Psoas muscle (tissue), 8 donors: ENCODE results near the gene PLK5. TPM values are rescaled to one million over a fixed set of nuclear protein-coding genes. Genes with fewer than 3 reads are reported as not detected.

Experiments
- ATAC-seq, 4 donors: fragments of 200-7000 bp; cut with Tn5 transposase; one replicate each; pipeline ENCODE4 v1.9.1; 2020; ENCODE audit warnings: moderate library complexity in 3 of 4, mild to moderate bottlenecking in 2 of 4
- DNase-seq, 2 donors: peaks; one replicate each; pipeline ENCODE4 v3.0.0-alpha.2; 2020
- H3K27ac ChIP-seq: fragments of 200-600 bp; one replicate; pipeline ENCODE4 v1.8.0; 2022
- H3K27me3 ChIP-seq, 3 donors: fragments of 200-600 bp in 1 of 3; one replicate each; pipeline versions ENCODE4 v1.6.1 to v1.8.0; 2013 to 2022; ENCODE audit warnings: low read length in 2 of 3, mild to moderate bottlenecking in 2 of 3, moderate library complexity in 1 of 3; ENCODE audit not compliant: insufficient read depth in 3 of 3
- H3K36me3 ChIP-seq, 2 donors: fragments of 200-600 bp in 1 of 2; one replicate each; pipeline versions ENCODE4 v1.6.1 to v1.8.0; 2013 to 2022; ENCODE audit warnings: low read depth in 1 of 2, mild to moderate bottlenecking in 1 of 2, moderate library complexity in 1 of 2; ENCODE audit not compliant: insufficient read depth in 1 of 2
- H3K4me1 ChIP-seq: fragments of 200-600 bp; one replicate; pipeline ENCODE4 v1.8.0; 2022
- H3K4me3 ChIP-seq: fragments of 200-600 bp; one replicate; pipeline ENCODE4 v1.8.0; 2022; ENCODE audit warnings: mild to moderate bottlenecking
- H3K9me3 ChIP-seq: fragments of 200-600 bp; one replicate; pipeline ENCODE4 v1.8.0; 2022
- WGBS, 3 donors: extraction: QIAGEN DNeasy Blood & Tissue Kit; methylation state at CpG; one replicate each; pipeline versions ENCODE4 v1.1.6 to v1.1.7; 2013; 5-methylcytosine and 5-hydroxymethylcytosine counted together
- intact Hi-C, 2 donors: fragments of 100-400 bp; cut with DNase I; formaldehyde crosslinking; loops; one replicate each; pipeline versions ENCODE4 v1.11.0 to v1.14.2; 2022
- polyA plus RNA-seq, 3 donors: library from polyadenylated mRNA; stranded (reverse); fragments of 200-250 nt; gene quantifications; one replicate each; pipeline ENCODE4 v1.2.3, GENCODE V29; 2013
- total RNA-seq, 4 donors: library from RNA; stranded (reverse); fragmentation: NEBNext Ultra II Directional in 2 of 4; extraction: Animal tissue kit (Norgen Biotek cat#: 25700) in 2 of 4; gene quantifications; one replicate each; pipeline versions ENCODE4 v1.2.1 to v1.2.4, GENCODE V29; 2021 to 2023
- TF ChIP-seq, protein P1 (sequence below): fragments of 200-600 bp; IDR thresholded peaks from one replicate; pipeline ENCODE4 v1.8.0; 2022; ENCODE audit warnings: antibody characterized with exemption
- donor health status: healthy with polysubstance abuse.
- donor health status: DM: no; HTN: no; CAD: no; lungs with moderate emphysema.
- donor health status: Bipolar disorder and iron deficiency.
- donor health status: healthy.
- donor health status: DM: yes; HTN: yes; CAD: no.
- donor health status: DM: no; HTN: no; CAD: no.
- donor health status: DM: no; HTN: no; CAD: no.
- donor health status: DM: yes; HTN: yes; CAD: no.

PLK5 gene
- total and polyA plus RNA-seq, 7 donors = 0.03 to 0.35 TPM; not detected in 5

DNA sequence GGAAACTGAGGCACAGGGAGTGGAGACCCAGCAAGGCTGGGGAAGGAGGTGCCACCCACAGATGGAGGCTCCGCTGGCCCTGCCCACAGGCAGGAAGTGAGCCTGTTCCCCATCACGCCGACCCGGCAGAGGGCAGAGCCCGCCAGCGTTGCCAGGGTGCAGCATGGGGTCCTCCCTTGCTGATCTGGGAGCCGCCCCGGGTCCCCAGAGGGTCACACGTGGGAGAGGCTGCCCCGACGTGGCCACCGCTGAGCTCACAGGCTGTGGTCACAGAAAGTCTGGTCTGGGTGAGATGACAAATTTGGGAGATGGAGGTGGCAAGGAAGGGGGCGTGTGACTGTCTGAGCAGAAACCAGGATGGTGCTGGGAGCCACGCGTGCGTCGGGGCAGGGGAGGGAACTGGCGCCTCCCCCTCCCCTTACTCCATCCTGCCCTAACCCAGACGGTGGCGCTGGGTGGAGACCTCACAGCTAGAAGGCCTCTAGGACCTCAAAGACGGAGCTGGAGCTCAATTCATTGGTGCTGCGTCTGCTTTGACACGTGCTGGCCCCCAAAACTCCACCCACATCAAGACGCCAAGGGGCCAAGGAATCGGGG lies 36.5 kb downstream of the PLK5 start:
- intact Hi-C loops = no loop called here
- Histone ChIP-seq H3K4me1 (no peaks in the 10 kb centered on the region), H3K4me3 (no peak overlapping the region), H3K36me3 (no peaks in the 10 kb centered on the region), H3K27ac (no peak overlapping the region), H3K9me3 (no peaks in the 10 kb centered on the region), H3K27me3 (no peaks in the 10 kb centered on the region)
- no peak for DNase-seq
- WGBS, 3 donors = 62 to 66% (median 66%) methylated on average over 25 of the region's 25 CpGs
- ATAC-seq = no peak
- TF ChIP-seq, protein P1, sequence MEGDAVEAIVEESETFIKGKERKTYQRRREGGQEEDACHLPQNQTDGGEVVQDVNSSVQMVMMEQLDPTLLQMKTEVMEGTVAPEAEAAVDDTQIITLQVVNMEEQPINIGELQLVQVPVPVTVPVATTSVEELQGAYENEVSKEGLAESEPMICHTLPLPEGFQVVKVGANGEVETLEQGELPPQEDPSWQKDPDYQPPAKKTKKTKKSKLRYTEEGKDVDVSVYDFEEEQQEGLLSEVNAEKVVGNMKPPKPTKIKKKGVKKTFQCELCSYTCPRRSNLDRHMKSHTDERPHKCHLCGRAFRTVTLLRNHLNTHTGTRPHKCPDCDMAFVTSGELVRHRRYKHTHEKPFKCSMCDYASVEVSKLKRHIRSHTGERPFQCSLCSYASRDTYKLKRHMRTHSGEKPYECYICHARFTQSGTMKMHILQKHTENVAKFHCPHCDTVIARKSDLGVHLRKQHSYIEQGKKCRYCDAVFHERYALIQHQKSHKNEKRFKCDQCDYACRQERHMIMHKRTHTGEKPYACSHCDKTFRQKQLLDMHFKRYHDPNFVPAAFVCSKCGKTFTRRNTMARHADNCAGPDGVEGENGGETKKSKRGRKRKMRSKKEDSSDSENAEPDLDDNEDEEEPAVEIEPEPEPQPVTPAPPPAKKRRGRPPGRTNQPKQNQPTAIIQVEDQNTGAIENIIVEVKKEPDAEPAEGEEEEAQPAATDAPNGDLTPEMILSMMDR = no peak

DNA sequence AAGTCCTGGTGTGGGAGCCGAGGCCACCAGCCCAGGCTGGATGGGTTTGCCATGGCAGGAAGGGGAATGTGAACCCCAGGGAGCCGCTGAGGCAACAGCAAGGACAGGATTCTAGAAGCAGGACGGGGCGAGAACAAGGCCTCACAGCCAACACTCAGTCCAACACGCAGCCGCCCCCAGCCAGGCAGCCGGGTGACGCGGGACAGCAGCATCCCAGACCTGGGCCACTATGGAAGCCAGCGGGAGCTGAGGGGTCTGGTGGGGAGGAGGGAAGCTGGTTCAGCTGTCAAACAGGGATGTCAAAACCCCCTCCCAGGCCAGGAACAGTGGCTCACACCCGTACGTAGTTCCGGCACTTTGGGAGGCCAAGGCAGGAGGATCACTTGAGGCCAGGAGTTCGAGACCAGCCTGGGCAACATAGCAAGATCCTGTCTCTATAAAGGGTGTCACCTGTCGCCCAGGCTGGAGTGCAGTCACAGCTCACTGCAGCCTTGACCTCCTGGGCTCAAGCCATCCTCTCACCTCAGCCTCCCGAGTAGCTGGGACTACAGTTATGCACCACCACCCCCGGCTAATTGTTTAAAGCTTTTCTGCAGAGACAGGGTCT lies 37.5 kb downstream of the PLK5 start:
- Histone ChIP-seq H3K27ac (no peak overlapping the region), H3K4me1 (no peaks in the 10 kb centered on the region), H3K4me3 (no peak overlapping the region), H3K27me3 (peaks cover 0 to 3% (median 2%) of the 10 kb centered on the region in 3 donors), H3K9me3 (no peaks in the 10 kb centered on the region), H3K36me3 (no peaks in the 10 kb centered on the region)
- WGBS, 3 donors = 80 to 85% (median 85%) methylated on average over 17 of the region's 17 CpGs
- intact Hi-C loops = no loop called here
- ATAC-seq (no peak), DNase-seq (no peak)
- TF ChIP-seq, protein P1 = no peak

DNA sequence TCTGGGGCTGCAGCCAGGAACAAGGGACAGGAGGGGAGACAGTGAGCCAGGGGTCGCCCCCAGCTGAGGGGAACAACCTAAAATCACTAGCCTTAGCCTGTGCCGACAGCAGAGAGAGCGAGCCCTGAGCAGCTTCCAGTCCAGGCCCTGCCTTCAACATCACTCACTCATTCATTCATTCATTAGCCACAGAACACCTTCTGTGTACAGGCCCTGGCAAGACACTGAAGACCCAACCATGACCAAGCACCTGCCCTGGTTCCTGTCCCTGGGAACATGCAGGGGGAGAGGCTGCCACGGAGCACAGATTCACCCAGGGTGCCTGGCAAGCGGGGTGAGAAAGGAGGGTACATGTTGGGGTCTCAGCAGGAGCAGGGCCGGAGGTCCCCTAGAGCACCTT lies 39.4 kb downstream of the PLK5 start:
- Histone ChIP-seq H3K27me3 (peaks cover 0 to 7% (median 5%) of the 10 kb centered on the region in 3 donors), H3K36me3 (no peaks in the 10 kb centered on the region), H3K4me1 (no peaks in the 10 kb centered on the region), H3K4me3 (no peak overlapping the region), H3K27ac (no peak overlapping the region), H3K9me3 (no peaks in the 10 kb centered on the region)
- intact Hi-C loops = no loop called here
- TF ChIP-seq, protein P1 = no peak
- DNase-seq = no peak
- 78 to 85% (median 80%) methylated on average over 5 to 6 of the region's 6 CpGs for WGBS, 3 donors
- ATAC-seq = no peak

DNA sequence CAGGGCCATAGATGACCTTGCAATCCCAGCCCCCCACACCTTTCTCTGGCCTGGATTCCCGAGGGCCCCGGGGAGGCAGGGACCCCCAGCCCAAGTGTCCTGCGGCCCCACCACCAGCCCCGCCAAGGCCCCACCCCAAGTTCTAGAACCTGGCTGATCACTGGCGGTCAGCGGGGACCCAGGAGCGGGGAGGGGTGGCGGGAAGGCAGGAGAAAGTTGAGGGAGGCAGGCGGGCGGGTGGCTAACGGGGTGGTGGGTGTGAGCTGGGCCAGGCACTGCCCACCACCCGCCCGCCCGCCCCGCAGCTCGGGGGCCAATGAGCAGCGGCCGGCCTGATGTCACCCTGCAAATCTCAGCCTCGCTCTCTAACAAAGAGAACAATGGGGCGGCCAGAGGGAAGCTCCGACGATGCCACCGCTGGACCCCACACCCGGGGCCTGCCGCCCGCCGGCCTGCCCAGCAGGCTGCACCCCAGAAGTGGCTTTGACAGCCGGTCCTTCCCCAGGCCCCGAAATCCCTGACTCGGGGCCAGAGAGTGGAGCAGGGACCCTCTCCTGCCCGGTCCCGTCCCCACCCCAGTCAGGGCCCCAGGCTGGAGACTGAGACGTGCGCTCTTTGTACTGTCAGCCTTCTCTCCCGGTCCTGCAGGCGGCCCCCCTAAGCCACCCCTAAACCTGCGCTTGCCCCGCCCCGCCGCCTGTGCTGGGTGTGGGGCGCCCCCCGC lies 42.7 kb downstream of the PLK5 start:
- Histone ChIP-seq H3K27ac (peak overlapping the region; percentile 46), H3K4me1 (no peaks in the 10 kb centered on the region), H3K36me3 (no peaks in the 10 kb centered on the region), H3K27me3 (peaks cover 0 to 7% (median 5%) of the 10 kb centered on the region in 3 donors), H3K9me3 (no peaks in the 10 kb centered on the region), H3K4me3 (peak overlapping the region; percentile 67)
- WGBS, 3 donors = 7 to 17% (median 14%) methylated on average over 20 to 42 of the region's 42 CpGs
- DNase-seq (peak; percentile 62 to 75), ATAC-seq (peak; percentile 22 to 52 (median 38))
- intact Hi-C loops = no loop called here
- TF ChIP-seq, protein P1 = no peak
